Inferior parietal cortex (tissue), 1 donor: ENCODE data around the gene THSD7A.

Source experiments
- DNase-seq: peaks from one replicate; pipeline ENCODE4 v3.0.0-alpha.2; 2016; ENCODE audit errors: extremely low spot score

The THSD7A gene

DNA sequence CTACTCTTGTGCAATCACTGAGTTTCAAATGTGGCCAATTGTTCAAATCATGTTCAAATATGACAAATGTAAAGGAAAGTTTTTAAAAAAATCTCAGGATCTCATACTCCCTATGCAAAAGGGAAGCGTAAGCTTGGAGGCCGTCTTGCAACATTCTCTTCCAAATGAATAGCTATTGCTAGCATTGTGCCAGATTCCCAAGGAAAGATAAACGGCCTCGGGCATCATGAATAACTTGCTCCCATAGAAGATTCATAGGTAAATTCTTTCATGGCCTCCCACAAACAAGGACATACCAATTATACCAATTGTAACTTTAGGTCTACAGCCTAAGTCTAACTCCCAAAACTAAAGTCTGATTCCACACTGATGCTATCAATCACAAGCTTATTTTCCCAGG, 416.9 kb downstream of the THSD7A start:
- no peak for DNase-seq

DNA sequence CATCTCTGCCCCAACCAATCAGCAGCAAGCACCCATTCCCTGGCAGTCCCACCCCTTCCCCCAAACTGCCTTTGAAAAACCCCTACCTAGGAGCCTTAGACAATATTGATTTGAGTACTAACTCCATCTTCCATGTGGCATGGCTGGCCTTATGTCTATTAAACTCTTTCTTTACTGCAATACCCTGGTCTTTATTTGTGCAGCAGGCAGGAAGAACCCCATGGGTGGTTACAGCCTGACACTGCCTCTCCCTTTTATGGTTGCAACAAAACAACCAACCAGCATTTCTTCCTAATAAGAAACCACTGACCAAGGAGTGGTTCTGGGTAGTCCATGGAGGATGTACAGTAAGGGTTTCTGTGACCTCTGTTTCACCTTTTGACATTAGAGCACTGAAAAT, 418.1 kb downstream of the THSD7A start:
- DNase-seq: no peak

DNA sequence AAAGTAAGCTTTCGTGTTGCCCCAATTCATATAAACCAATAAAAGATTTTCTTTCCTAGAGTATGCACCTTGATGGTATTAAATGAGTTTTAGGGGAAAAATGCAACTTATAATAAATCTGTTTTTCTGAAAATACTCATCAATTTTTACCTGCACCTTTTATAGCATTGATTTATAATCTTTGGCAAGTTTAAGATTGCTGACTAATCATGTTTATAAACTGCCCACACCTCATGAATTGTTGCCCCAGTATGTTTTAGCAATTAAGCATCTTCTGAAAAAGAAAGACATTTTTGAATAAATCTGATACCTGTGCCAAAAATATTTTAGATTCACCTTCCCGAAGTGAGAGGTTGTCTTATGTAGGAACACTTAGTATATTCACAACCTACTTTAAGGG, 420.0 kb downstream of the THSD7A start:
- no peak for DNase-seq

DNA sequence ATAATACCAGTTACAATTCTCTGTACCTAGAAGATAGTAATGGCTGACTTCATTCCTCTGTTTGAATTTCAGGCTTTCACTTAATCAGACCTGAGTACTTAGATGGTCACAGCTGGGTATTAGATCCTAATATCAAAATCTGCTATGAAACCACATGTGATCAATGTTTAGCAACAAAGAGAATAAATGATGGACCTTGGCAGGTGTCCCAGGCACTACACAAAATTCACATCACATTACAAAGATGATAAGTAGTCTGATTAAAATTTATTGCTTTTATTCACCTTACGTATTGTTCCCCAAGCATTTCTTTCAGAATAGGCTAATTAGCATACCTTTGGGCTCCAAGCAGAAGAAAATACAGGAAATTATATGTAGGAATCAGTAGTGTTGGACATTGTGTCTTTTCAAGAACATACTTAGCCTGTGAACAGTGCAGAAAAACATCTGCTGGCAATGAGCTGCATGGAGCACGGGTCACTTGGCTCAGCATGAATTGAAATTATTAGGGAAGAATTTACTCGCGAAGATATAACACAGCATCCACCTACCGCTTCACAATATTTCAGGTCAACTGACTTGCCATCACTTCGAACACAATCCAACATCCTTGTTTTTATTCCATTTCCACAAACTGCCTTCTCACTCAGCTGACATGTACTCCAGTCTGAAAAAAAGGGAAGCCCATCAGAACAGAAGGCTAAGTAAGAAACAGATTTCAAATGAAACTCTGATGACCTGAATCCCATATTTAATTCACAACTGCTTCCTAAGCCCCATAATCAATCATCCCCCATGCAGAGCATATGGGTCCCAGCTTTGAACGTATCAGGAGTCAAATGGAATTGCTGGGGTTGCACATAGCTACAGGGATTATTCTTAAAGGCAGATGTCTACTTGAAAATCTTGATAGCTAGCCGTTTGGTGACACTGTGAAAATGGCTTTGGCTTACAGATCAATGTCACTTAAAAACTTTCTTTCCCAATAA, 421.0 kb downstream of the THSD7A start:
- no peak for DNase-seq

DNA sequence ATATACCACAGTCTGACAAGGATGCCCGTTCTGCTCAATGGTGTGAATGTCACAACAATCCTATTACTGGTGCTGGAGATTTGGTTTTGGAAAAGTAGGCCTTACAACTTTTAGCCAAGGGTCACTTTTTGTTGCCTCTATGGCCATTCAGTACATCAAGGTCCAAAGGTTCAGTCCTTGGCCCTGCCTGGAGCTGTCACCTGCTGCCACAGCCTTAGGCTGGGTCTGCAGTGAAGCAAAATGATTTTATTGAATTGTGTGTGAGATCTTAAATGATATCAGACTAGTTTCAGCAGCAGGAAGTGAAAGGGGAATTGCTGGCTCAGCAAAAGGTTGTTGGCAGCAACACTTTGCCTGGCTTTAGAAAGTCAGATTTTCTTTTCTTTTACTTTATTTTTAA, 427.6 kb downstream of the THSD7A start:
- DNase-seq: no peak

DNA sequence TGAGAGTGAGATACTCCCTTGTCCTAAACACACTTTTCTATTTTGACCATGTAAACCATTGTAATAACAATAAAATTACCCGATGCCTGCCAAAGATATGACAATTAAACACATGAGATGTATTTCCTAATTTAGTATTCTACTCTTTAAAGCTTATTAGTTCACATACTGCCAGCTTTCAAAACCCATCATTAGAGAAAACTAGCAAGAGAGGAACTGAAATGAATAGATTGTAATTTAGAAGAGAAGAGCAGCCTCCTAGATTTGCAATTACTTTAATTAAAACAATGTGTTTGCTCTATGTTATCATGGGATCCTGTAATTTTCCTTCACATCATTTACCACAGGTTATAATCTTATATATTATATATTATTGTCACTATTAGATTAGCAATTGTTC, 428.2 kb downstream of the THSD7A start:
- DNase-seq: no peak

DNA sequence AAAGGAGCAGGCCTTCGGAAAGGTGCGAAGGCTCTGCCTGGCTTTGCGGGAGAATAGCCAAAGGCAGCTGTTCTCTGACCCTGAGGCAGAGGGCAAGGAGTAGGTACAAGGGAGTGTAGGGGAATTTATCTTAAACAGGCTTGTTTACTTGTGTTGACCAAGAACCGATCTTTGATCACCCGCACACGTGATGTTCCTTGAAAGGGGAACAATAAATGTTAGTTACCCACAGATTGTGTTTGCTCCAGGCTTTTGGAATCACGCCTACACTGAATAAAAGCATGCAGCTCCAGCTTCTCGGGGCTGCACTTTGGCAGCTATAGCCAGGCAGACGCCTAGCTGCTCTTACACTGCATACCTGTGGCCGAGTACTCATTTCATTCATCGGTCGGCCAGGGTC, 437.6 kb downstream of the THSD7A start:
- no peak for DNase-seq

DNA sequence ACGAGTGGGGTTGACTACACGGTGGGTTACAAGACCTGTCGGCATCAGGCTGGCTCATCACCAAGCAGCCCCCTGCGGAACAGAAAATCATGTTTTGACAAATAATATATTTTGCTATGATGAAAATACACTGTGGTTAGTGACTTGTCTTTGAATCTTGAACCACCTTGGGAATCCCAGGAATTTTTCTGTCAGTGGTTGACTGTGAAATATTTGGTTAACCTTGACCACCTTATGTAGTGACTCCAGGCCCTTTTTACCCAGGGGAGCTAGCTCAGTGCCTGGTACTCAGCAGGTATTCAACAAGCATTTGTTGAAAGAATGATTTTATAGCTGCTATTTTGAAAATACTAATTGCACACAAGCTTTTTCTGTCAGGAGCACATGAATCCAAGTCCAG, 452.4 kb downstream of the THSD7A start:
- DNase-seq: no peak

DNA sequence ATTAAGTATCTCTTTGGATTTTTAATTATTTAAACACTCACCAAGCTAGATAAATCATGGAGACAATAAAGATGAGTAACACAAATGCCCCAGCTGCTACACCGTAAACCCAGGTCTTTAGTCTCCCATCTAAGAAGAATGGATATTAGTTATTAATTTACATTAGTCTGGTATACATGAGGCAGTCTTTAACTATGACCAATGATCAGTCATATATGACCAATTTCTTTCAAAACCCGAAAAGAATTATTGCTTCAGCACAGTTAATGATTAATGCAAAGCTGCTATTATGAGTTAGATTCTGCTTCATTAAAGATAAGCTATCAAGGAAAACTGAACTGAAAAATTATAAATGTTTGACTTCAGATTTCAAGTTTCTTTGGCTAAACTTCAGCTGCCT, 455.5 kb downstream of the THSD7A start:
- no peak for DNase-seq

DNA sequence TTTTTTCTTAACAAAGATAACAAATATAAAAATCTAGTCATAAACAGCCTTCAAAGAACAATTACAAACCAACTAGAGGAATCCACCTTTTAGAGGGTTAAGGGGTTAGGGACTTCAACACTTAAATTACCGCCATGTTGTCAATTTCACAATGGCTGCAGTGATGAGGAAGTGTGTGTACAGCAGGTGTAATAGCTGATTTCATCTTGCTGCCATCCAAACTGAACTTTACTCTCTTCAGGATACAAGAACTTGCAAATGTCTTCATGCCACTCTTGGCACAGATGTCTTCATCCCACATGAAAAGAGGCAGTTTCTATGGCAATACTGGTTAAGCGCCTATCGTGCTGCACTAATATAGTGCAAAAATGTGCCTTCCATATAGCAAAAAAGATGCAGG, 457.4 kb downstream of the THSD7A start:
- DNase-seq: no peak

DNA sequence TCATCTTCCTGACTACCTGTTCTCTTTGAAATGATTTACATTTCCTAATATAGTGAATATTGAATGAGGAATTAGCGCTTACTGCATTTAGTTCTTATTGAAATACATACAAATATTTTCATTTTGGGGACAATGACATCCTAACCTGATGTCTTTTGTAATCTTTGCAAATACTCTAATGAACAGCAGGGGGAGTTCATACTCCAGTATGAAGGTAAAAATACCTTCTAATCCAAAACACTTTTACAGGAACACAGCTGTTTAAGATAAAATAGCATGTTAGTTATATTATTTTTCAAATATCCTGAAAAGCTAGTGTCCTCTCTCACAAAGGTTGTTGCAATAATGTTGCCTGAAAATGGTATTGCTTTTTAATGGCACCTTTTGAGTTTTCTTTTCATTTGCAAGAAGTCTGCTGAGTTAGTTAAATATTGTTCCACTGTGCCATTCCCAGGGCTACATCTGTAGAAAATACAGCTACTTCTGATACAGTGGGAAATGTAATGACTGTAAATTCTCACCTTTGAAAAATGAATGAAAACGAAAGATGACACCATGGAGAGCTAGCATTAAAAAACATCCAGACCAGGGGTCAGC, 458.4 kb downstream of the THSD7A start:
- no peak for DNase-seq

DNA sequence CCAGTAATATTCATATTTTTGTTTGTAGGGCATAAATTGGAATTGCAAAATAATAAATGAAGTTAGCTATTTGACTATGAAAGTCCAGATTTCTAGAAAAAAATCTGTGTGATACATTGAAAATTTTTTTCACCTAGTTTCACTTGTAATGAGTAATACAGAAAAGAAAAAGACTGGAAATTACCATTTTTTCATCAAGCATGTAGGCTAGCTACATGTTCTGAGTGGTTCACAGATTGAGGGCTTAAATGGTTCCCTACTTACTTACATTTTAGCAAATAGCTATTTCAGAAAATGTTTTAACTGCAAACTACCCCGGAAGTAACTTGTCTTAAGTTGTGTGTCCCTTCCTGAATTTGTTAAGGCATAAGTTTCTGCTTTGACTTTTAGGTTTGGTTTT, 462.3 kb downstream of the THSD7A start:
- no peak for DNase-seq

DNA sequence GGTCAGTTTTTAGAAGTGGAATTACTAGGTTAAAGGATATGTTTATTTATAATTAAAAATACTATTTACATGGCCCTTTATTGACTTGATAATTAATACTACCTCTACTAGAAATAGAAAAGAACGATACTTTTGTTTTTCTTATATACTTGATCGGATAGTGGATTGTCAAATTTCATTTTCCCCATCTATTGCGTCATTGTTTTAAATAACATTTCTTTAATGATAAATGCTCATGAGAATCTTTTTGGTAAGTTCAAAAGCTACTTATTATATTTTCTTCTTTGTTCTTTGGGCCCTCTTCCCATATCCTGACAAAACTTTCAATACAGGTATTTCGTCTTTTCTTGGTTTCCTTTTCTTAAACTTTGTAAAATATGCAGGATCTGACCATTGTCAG, 465.9 kb downstream of the THSD7A start:
- DNase-seq: no peak

DNA sequence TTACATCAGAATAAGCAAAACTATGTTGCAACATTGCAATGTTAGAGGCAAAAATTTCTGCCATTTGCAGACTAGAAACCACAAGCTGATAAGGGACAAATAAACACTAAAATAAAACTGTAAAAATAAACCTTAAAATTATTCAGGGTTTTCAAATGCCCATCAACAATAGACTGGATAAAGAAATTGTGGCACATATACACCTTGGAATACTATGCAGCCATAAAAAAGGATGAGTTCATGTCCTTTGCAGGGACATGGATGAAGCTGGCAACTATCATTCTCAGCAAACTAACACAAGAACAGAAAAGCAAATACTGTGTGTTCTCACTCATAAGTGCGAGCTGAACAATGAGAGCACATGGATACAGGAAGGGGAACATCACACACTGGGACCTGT, 473.4 kb downstream of the THSD7A start:
- no peak for DNase-seq

DNA sequence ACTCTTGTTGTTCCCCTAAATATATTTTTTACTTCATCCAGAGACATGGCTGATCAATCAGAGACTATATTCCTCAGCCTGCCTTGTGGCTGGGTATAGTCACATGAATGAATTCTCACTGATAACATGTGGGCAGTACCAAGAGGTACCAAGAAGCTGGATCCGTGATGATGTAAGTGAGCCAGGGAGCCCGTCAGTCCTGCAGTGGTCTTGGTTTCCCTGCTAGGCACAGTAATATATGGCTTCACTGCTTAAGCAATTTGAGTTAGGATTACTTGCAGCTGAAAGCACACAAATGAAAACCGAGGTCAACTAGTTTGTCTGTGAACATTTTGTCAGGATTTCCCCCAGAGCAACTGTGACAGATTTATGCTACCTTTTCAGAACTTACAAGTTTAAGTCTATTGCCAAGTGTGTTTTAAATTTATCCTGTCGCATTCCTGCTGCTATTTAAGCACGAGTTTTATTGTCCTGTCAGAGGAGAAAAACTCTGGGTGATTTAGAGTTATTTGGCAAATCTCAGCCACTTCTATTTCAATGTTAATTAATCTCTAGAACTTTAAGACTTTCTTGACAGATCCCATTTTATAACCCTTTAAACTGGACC, 476.5 kb downstream of the THSD7A start:
- DNase-seq: no peak

DNA sequence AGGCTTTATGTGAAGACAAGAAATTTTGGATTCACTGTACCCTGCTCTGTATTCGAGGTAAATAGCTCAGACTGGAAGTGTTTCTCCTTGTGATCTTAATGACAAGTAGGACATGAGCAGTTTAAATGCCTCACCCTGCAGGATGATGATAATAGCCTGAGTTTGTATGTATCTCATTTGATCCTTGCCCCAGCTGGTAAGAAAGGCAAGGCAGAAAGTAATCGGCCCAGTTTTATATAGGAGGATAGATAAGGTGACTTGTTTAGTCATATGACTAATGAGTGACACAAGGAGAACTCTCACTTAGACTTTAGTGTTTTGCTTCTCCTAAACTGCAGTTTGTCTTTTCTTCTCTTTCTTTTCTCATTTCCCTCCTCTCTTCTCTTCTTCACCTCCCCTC, 485.7 kb downstream of the THSD7A start:
- DNase-seq: no peak

DNA sequence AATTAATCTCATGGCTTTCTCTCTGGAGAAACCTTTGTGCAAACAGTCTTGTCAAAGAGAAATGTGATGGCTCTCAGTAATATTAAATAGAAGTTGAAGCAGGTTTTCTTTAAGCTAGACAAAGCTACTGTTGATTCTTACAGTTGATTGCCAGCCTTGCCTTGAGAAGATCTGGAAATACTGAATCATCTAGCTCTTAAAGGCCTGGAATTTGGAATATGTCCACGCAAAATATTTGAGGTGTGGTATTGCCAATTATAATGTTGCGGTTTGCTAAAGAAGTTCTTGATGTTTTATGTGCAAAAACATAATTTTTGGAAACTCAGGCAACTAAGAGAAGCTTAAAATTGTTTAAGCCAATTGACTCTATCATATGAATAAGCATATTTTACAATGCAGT, 486.4 kb downstream of the THSD7A start:
- no peak for DNase-seq

DNA sequence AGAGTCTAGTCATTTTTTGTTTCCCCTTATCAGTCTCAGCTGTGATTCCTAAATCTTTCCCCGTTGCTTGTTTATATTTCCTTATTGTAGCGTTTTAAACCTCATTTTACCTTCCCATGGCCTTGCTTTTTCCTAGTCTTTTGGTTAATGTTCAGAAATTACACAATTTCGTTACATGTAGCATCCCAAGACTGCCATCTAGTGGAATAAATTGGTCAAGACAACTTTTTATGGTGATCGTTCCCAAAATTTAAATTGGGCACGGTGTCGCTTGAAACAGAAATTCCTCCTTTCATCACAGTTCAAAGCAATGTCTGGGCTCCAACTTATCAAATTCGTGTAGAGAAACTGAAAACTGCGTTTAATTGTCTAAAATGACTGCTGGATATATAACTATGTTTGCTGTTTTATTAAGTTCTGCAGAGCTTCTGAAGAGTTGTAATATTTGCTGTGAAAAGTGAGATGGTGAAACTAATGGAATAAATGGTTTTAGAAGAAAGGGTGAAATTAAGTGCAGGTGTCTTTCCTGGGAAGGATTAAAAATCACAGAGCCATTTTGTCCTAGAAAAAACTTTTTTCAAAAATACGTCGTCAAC, 488.1 kb downstream of the THSD7A start:
- peak; percentile 91 for DNase-seq

DNA sequence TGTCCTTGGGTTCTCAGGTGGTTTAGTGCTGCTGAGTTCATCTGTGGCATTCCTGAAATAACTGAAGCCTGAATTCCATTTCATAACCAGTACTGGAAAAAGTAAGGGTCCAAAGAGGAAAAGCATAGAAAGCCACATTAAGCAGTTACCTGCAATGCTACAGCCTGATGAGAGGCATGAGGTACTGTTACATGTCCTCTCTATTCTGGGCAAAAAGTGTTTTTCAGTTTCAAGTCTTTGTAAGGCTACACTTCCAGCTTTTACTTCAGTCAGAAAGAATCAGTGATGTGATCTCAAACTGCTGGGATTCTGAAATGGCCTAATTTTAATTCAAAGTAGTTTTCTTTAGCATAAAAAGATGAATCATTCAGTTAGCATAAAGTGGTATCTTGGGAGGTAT, 488.9 kb downstream of the THSD7A start:
- no peak for DNase-seq

DNA sequence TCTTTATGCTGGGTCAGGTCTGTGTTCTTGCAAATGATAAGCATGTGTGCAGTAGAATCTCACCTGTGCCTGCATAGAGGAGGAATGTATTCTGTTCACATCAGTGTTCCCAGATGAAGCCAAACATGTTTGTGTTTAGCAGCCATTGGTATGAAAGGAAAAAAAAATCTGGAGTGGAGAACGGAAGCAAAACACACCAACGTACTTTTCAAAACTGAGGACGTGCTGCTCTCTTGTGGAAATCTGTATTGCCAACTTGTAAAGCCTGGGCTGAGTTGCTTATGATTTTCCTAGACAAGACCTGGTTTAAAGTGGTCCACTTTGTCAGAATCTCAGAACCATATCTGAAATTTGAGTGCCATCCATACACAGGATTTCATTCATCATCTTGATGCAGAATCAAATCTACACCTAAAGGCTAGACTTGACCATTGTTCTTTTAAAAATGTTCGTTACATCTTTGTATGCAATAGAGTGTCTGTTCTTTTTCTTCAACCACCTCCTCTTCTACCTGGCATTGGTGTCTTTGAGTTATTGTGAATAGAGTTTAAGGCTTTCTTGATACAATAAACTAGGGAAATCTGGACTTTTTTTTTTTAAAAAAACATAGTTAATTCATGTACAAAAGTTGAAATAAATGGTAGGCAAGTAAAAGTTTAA, 490.6 kb downstream of the THSD7A start:
- DNase-seq: peak; percentile 74

DNA sequence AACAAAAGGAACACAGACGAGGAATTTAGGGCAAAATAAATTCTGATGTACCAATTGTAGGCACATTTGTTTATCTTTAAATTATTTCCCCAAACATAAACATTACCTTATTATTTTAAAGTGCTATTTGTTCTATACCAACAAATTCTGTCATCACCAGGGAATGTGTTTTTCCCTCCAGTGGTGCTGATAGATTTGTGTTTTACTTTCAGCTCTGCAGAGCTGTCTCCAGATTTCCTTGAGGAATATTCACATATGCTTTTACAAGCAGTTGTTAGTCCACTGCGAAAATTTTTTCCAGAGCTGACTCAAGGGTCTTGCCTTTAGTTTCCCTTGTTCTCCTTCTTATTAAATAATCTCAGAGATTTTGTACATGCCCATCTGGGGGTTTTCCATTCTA, 495.6 kb downstream of the THSD7A start:
- DNase-seq: no peak

DNA sequence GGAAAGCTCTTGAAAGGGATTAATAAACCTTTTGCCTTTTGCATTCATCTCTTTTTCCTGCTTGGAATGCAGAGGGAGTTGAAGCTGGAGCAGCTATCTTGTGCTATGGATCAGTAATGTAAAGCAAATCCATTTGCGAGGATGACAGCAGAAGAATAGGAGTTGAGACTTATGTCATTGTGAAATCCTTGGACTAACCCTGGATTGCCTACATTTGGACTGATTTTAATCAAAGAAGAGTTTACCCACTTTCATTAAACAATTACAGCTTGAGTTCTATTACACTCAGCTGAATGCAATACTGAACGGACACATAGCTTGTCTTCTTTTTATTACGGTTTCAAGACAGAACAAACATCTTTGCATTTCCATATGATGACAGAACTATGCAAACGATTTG, 496.1 kb downstream of the THSD7A start:
- DNase-seq: no peak
